Prostate gland (tissue), 2 donors: ENCODE results near the gene CTDSP1. TPM values are rescaled to one million over a fixed set of nuclear protein-coding genes. Genes with fewer than 3 reads are reported as not detected.

Experiments
- DNase-seq: peaks from one replicate; pipeline ENCODE4 v3.0.0-alpha.2; 2019; ENCODE audit warnings: low spot score
- H3K27ac ChIP-seq, 2 donors: fragments of 200-600 bp; sonication (generic); 2 replicates each; pipeline ENCODE4 v1.5.1; 2017 to 2019
- H3K27me3 ChIP-seq: fragments of 200-600 bp; sonication (generic); replicated peaks from 2 replicates; pipeline ENCODE4 v1.5.1; 2019; ENCODE audit not compliant: insufficient read depth
- H3K36me3 ChIP-seq, 2 donors: fragments of 200-600 bp; sonication (generic); 1 replicate in 1 of 2; 2 replicates in 1 of 2; pipeline versions ENCODE4 v1.5.1 to v1.8.1; 2017 to 2019
- H3K4me1 ChIP-seq: fragments of 200-600 bp; sonication (generic); replicated peaks from 2 replicates; pipeline ENCODE4 v1.5.1; 2019
- H3K4me3 ChIP-seq, 2 donors: fragments of 200-600 bp; sonication (generic); 2 replicates each; pipeline ENCODE4 v1.5.1; 2017 to 2019
- H3K9me3 ChIP-seq: fragments of 200-600 bp; sonication (generic); 2 replicates; pipeline ENCODE4 v1.5.1; 2017
- POLR2A ChIP-seq: fragments of 450-650 bp; IDR thresholded peaks from one replicate; pipeline ENCODE4 v1.6.1; 2016; ENCODE audit warnings: antibody characterized with exemption, mild to moderate bottlenecking
- POLR2AphosphoS5 ChIP-seq: sonication (generic); formaldehyde crosslinking; IDR thresholded peaks from one replicate; pipeline ENCODE4 v1.6.1; 2017; ENCODE audit warnings: antibody characterized with exemption
- WGBS: methylation state at CpG from one replicate; pipeline ENCODE4 v1.1.5; 2018; 5-methylcytosine and 5-hydroxymethylcytosine counted together
- intact Hi-C: fragments of 100-400 bp; cut with DNase I; formaldehyde crosslinking; loops from one replicate; pipeline ENCODE4 v1.14.2; 2022
- total RNA-seq, 2 donors: library from RNA; depleted of rRNA; stranded (reverse); fragments of >200 nt; gene quantifications; one replicate each; pipeline ENCODE4 v1.1.0, GENCODE V29; 2016
- TF ChIP-seq, protein P1 (sequence below), 4 experiments: fragments of 200-600 bp in 2 of 4; fragments of 450-650 bp in 2 of 4; sonication (generic) in 2 of 4; IDR thresholded peaks; 1 replicate in 3 of 4; 2 replicates in 1 of 4; pipeline ENCODE4 v1.5.1; 2016 to 2019; ENCODE audit warnings: antibody characterized with exemption in 4 of 4, mild to moderate bottlenecking in 2 of 4, moderate library complexity in 2 of 4

Gene CTDSP1
- total RNA-seq, 2 donors from 2014 or later = 145 to 180 TPM

DNA sequence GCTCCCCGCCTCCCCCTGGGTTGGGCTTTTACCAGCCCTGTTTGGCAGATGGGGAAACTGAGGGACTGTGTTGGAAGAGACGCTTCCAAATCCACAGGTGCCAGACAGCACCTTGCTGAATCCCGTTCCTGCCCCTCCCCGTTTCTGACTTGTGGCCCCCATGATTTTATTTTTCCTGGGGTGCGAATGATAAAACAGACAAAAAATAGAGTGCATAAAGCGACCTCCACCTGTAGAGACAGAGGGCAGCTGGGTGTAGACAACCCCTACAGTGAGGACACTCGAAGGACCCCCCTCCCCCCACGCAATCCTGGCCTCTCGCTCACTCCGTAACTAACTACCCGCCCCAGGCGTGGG lies 2.2 kb upstream of the CTDSP1 start:
- Histone ChIP-seq H3K4me3 (peak overlapping the region; percentile 99 to 100), H3K36me3 (peaks cover under 1 to 7% of the 10 kb centered on the region in 2 donors), H3K9me3 (no peaks in the 10 kb centered on the region), H3K27me3 (no peaks in the 10 kb centered on the region), H3K27ac (peak overlapping the region; percentile 99 to 100), H3K4me1 (peaks cover 12% of the 10 kb centered on the region)
- WGBS = 2% methylated on average over 12 of the region's 12 CpGs
- intact Hi-C loops = loop anchor here (2.0 to 5.0 kb wide), 2 partner anchors 105 to 125 kb away; partner anchors contain the start of genes AAMP, PNKD and TMBIM1
- DNase-seq = no peak
- TF ChIP-seq POLR2A (no peak), POLR2AphosphoS5 (no peak)
- TF ChIP-seq, protein P1, sequence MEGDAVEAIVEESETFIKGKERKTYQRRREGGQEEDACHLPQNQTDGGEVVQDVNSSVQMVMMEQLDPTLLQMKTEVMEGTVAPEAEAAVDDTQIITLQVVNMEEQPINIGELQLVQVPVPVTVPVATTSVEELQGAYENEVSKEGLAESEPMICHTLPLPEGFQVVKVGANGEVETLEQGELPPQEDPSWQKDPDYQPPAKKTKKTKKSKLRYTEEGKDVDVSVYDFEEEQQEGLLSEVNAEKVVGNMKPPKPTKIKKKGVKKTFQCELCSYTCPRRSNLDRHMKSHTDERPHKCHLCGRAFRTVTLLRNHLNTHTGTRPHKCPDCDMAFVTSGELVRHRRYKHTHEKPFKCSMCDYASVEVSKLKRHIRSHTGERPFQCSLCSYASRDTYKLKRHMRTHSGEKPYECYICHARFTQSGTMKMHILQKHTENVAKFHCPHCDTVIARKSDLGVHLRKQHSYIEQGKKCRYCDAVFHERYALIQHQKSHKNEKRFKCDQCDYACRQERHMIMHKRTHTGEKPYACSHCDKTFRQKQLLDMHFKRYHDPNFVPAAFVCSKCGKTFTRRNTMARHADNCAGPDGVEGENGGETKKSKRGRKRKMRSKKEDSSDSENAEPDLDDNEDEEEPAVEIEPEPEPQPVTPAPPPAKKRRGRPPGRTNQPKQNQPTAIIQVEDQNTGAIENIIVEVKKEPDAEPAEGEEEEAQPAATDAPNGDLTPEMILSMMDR (IDR thresholded peaks at IDR 0.05) = no peak

DNA sequence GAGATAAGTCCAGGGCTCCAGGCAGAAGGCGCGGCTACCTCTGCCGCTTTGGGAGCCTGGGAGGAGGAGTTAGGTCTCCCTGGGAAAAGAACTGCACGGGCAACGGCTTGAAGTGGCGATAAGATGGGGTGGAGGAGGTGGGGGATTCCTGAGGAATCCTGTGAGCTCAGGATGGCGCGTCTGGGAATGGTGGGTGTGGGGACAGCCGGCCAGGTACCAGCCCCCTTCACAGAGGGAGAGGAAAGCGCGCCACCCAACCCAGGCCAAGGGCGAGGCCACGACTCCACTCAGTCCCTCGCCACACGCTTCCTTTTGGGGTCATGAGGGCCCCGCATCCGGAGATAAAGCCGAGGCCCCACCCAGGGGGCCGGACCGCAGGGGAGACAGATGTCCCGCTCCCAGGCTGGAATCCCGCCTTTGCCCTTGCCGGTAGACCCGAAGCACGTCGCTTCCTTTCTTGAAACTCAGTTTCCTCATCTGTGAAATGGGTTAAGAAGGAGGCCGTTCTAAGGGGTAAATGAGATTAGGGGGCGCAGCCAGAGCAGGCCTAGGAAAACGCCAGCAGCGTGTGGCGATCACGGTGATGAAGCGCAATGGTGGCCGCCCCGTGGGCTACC lies 1.7 kb upstream of the CTDSP1 start:
- H3K4me3 ChIP-seq = peak overlapping the region; percentile 99 to 100
- WGBS = under 1% methylated on average over 35 of the region's 35 CpGs
- no peaks in the 10 kb centered on the region for H3K27me3 ChIP-seq
- H3K9me3 ChIP-seq = no peaks in the 10 kb centered on the region
- H3K27ac ChIP-seq = peak overlapping the region; percentile 99 to 100
- H3K4me1 ChIP-seq = peaks cover 15% of the 10 kb centered on the region
- peak; percentile 60 for DNase-seq
- H3K36me3 ChIP-seq = peaks cover 5 to 10% of the 10 kb centered on the region in 2 donors
- intact Hi-C loops = loop anchor here (2.0 to 5.0 kb wide), 2 partner anchors 105 to 126 kb away; partner anchors contain the start of genes AAMP, PNKD and TMBIM1
- TF ChIP-seq POLR2A = no peak
- peak; percentile 29 for TF ChIP-seq POLR2AphosphoS5

DNA sequence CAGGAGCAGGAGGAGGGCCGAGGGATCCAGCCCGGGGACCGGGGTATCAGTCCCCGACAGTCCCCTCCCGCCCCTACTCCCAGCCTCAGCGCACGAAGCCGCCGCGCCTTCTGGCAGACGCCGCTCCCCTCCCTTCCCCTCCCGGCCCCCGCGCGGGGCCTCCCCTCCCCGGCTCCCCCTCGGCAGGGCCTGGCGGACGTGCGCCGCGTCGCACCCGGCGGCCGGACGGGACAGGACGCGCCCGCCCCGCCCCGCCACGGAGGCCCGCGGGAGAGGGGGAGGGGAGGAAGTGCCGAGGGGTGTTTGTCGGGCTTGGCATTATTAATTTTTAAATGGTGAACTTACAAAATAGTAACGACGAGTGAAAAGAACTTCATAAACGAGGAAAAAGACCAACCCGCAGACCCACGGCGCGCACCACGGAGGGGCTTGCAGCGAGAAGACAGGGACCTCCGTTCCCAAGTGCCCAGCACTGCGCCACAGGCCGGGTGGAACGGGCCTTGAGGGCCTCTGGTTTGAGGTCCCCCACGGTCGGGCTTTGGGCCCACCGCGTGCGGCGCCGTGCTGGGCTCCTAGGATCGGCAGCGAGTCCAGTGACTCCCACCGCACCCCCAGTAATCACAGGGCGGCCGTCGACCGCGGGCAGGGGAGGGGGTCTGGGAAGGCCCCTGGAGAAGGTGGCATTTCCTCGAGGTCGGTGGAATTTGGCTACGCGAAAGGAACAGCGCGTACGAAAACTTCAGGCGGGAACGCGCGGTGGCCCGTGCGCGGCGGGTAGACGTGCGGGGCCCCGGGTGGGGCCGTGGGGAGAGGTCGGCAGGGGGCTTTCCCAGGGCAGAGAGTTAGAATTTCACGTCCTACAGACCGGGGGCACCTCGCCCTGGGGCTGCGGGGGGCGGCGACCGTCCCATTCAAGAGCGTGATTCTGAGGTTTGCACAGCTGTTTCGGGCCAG lies 954 bp upstream of the CTDSP1 start:
- intact Hi-C loops = loop anchor here (5.0 kb wide), 1 partner anchor 126 kb away; the partner anchor contains the start of genes AAMP and PNKD
- Histone ChIP-seq H3K4me1 (peaks cover 16% of the 10 kb centered on the region), H3K27ac (peak overlapping the region; percentile 99 to 100), H3K4me3 (peak overlapping the region; percentile 99 to 100), H3K9me3 (no peaks in the 10 kb centered on the region), H3K27me3 (no peaks in the 10 kb centered on the region), H3K36me3 (peaks cover 7 to 17% of the 10 kb centered on the region in 2 donors)
- WGBS = under 1% methylated on average over 73 of the region's 95 CpGs
- TF ChIP-seq POLR2A (peak; percentile 21), POLR2AphosphoS5 (peak; percentile 13)
- TF ChIP-seq, protein P1 (IDR thresholded peaks at IDR 0.05) = peak in 1 of 4 experiments; percentile 31
- DNase-seq = peak; percentile 75

DNA sequence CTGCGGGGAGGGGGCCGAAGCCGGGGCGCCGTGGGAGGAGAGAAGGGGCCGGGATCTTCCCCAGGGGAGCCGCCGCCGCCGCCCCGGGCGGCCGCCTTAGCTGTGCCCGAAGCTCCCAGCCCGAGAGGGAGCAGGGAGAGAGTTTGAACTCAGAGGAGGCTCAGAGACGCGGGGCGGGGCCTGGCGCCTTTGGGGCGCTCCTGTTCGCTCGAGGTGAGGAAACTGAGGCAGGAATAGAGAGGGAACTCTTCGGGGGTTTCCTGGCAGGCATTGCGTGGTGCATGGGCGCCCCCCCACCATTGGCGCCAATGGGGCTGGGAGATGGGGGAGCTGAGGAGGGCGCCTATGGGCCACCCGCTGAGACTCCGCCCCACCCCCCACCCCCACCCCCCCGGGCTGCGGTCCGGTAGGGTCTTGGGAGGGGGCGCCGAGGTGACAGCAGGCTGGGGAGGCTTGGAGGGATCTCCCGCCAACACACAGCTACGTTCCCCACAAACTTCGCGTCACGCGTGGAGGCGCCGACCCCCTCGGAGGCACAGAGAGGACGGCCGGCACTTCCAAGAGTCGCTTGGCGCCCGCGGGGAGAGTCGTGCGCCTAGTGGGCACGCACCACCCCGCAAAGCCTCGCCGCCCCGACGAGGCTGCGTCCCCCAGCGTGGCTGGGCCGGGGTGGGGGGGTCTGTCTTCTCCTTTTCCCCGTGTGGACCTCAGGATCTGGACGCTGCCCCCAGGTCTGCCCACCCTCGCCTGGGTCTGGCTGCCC lies 680 bp downstream of the CTDSP1 start:
- Histone ChIP-seq H3K36me3 (peaks cover 7 to 24% of the 10 kb centered on the region in 2 donors), H3K4me1 (peaks cover 20% of the 10 kb centered on the region), H3K27ac (peak overlapping the region; percentile 99 to 100), H3K9me3 (no peaks in the 10 kb centered on the region), H3K4me3 (peak overlapping the region; percentile 99 to 100), H3K27me3 (no peaks in the 10 kb centered on the region)
- intact Hi-C loops = no loop called here
- DNase-seq = no peak
- WGBS = under 1% methylated on average over 57 of the region's 63 CpGs
- TF ChIP-seq, protein P1 (IDR thresholded peaks at IDR 0.05) = no peak
- TF ChIP-seq POLR2AphosphoS5 (no peak), POLR2A (no peak)
